ENCODE measurements around the gene EHBP1L1.

GRCh38 chr11:65556470-65557279 is 19.2 kb upstream of the EHBP1L1 start:
- no peak for TF ChIP-seq CTCF (conservative IDR thresholded peaks at IDR 0.05; ENCODE audit: low read length)
- no peak for TF ChIP-seq EZH2phosphoT487 (IDR thresholded peaks at IDR 0.05; ENCODE audit: borderline replicate concordance, low read depth, low read length)

Data from OCI-LY7 (cell line).